ENCODE results near the gene PLEKHA5. TPM values are rescaled to one million over a fixed set of nuclear protein-coding genes. Genes with fewer than 3 reads are reported as not detected.

PLEKHA5 gene
- total RNA-seq, 2 donors from 2014 or later = 24.4 to 41.7 TPM

DNA sequence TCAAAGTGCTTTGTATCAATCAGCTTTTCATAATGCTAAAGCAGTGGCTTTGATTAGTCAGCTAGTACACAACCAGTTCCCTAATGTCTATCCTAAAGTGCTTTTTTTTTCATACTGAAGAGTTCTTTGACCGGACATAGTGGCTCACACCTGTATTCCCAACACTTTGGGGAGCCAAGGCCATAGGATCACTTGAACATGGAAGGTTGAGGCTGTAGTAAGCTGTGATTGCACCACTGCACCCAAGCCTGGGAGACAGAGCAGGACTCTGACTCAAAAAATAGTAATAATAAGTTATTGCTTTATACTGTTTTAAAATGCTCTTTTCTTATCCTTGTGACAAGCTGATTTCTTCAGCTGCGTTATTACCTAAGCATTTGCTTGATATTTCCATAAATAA lies 155.1 kb downstream of the PLEKHA5 start:
- H3K4me1 ChIP-seq (replicated peaks) = no peaks in the 10 kb centered on the region
- TF ChIP-seq, protein P1, sequence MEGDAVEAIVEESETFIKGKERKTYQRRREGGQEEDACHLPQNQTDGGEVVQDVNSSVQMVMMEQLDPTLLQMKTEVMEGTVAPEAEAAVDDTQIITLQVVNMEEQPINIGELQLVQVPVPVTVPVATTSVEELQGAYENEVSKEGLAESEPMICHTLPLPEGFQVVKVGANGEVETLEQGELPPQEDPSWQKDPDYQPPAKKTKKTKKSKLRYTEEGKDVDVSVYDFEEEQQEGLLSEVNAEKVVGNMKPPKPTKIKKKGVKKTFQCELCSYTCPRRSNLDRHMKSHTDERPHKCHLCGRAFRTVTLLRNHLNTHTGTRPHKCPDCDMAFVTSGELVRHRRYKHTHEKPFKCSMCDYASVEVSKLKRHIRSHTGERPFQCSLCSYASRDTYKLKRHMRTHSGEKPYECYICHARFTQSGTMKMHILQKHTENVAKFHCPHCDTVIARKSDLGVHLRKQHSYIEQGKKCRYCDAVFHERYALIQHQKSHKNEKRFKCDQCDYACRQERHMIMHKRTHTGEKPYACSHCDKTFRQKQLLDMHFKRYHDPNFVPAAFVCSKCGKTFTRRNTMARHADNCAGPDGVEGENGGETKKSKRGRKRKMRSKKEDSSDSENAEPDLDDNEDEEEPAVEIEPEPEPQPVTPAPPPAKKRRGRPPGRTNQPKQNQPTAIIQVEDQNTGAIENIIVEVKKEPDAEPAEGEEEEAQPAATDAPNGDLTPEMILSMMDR (IDR thresholded peaks at IDR 0.05) = no peak
- no peak for TF ChIP-seq POLR2AphosphoS5 (IDR thresholded peaks at IDR 0.05)
- no peak for TF ChIP-seq POLR2A (IDR thresholded peaks at IDR 0.05)
- no peaks in the 10 kb centered on the region for H3K9me3 ChIP-seq
- intact Hi-C loops (cut with DNase I) = no loop called here
- WGBS = 91% methylated on average over 2 of the region's 2 CpGs
- H3K4me3 ChIP-seq = no peak overlapping the region
- H3K27me3 ChIP-seq (replicated peaks; ENCODE audit: insufficient read depth) = no peaks in the 10 kb centered on the region
- no peak for DNase-seq (ENCODE audit: low spot score)
- H3K36me3 ChIP-seq = no peaks in the 10 kb centered on the region
- no peak overlapping the region for H3K27ac ChIP-seq

DNA sequence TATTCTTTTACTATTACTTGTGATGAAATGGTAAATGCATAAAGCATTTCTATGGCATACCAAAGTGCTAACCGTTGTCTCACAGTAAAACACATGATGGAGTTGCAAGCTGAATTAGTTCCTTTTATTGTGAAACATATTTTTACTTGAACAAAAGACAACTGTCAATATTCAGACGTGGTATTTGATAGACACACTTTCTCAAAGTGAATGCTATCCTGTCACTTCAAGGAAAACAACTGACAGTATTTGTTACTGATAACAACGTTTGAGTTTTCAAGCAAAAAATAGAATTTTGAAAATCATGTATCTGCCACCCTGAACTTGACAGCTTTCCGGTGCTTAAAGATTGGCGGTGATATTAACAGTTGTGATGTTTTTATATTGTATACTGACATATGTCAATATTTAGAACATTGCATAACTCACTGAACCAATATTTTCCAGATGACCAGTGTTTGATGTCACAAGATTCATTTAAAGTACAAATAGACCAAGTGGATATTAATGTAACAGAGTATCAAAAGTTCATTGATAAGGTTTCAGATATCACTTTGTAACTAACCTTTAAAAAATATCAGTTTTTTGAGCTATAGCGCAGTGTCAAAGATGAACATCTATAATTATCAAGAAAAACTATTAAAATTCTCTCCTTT lies 156.4 kb downstream of the PLEKHA5 start:
- no peak for DNase-seq (ENCODE audit: low spot score)
- 54% methylated on average over 6 of the region's 6 CpGs for WGBS
- intact Hi-C loops (cut with DNase I) = no loop called here
- Histone ChIP-seq H3K4me3 (no peak overlapping the region), H3K27ac (no peak overlapping the region), H3K27me3 (replicated peaks; ENCODE audit: insufficient read depth) (no peaks in the 10 kb centered on the region), H3K4me1 (replicated peaks) (no peaks in the 10 kb centered on the region), H3K9me3 (no peaks in the 10 kb centered on the region), H3K36me3 (no peaks in the 10 kb centered on the region)
- no peak for TF ChIP-seq POLR2AphosphoS5 (IDR thresholded peaks at IDR 0.05)
- TF ChIP-seq POLR2A (IDR thresholded peaks at IDR 0.05) = no peak
- TF ChIP-seq, protein P1 (IDR thresholded peaks at IDR 0.05) = no peak

DNA sequence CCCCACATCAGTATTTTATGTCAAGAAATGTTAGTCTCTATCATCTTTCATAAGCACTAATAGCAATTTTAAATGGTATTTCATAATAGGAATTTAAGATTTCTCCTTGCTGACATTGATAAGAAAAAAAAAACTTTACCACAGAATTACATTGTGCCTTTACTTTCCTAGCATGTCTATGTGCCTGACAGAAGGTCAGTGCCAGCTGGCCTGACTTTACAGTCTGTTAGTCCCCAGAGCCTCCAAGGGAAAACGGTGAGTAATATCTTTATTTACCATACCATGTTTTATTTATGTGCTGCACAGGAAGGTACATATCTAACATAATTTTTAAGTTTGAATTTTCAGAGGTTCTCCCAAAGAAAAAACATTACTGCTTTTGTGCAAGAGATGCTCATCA lies 157.8 kb downstream of the PLEKHA5 start:
- Histone ChIP-seq H3K4me1 (replicated peaks) (no peaks in the 10 kb centered on the region), H3K27me3 (replicated peaks; ENCODE audit: insufficient read depth) (no peaks in the 10 kb centered on the region), H3K9me3 (no peaks in the 10 kb centered on the region), H3K36me3 (no peaks in the 10 kb centered on the region), H3K4me3 (no peak overlapping the region), H3K27ac (no peak overlapping the region)
- intact Hi-C loops (cut with DNase I) = no loop called here
- WGBS = 35% methylated on average over 1 of the region's 1 CpG
- TF ChIP-seq POLR2A (IDR thresholded peaks at IDR 0.05) (no peak), POLR2AphosphoS5 (IDR thresholded peaks at IDR 0.05) (no peak)
- TF ChIP-seq, protein P1 (IDR thresholded peaks at IDR 0.05) = no peak
- DNase-seq (ENCODE audit: low spot score) = no peak

DNA sequence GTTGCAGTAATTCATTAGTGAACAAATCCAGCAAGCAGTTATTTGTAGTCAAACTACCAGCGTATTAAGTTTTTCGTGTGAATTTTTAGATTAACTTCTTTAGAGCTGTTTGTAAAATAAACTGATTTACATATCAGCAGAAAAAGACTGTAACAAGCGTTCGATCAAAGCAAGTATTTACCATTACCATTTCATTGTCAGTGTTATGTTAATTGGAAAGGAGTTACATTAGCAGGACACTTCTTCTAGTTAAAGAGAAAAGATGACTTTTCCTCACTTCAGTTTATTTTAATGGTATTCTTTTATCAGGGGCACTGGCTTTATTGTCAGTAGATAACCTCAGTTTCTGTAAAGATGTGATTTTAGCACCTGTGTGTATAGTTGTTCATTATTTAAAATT lies 158.6 kb downstream of the PLEKHA5 start:
- no peaks in the 10 kb centered on the region for H3K4me1 ChIP-seq (replicated peaks)
- no peaks in the 10 kb centered on the region for H3K9me3 ChIP-seq
- TF ChIP-seq POLR2AphosphoS5 (IDR thresholded peaks at IDR 0.05) (no peak), POLR2A (IDR thresholded peaks at IDR 0.05) (no peak)
- TF ChIP-seq, protein P1 (IDR thresholded peaks at IDR 0.05) = no peak
- H3K27ac ChIP-seq = no peak overlapping the region
- no peak for DNase-seq (ENCODE audit: low spot score)
- no peaks in the 10 kb centered on the region for H3K27me3 ChIP-seq (replicated peaks; ENCODE audit: insufficient read depth)
- H3K4me3 ChIP-seq = no peak overlapping the region
- no peaks in the 10 kb centered on the region for H3K36me3 ChIP-seq
- intact Hi-C loops (cut with DNase I) = no loop called here
- 83% methylated on average over 4 of the region's 4 CpGs for WGBS

DNA sequence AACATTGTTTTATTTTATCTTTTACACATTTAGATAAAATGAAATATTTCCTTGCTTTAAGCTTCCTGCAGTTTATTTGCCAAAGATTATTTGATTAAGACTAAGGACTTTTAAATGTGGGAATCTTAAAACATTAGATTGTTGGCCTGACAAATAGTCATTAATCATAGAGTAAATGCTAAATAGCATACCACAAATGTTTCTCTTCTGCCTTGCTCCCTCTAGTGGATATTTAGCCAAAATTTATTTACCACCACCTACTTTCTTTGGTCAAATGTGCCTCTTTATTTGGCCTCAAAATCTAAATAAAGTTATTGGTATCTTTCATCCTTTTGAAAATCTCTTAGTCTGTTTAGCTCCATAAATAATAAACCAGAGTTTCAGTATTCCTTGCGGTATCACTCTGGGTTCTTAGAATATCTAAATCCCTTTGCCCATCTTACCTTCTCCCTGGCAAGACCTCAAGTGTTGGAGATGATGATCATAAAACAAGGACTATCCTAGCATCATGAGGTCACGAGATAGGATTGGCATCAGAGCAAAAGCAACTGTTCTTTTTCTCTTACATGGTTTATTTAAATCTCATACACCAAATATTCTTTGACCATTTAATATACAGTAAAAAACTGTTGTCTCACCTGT lies 159.2 kb downstream of the PLEKHA5 start:
- TF ChIP-seq POLR2A (IDR thresholded peaks at IDR 0.05) (no peak), POLR2AphosphoS5 (IDR thresholded peaks at IDR 0.05) (no peak)
- TF ChIP-seq, protein P1 (IDR thresholded peaks at IDR 0.05) = peak; percentile 17 to 66 (median 61)
- no peak for DNase-seq (ENCODE audit: low spot score)
- intact Hi-C loops (cut with DNase I) = no loop called here
- Histone ChIP-seq H3K36me3 (no peaks in the 10 kb centered on the region), H3K9me3 (no peaks in the 10 kb centered on the region), H3K4me3 (no peak overlapping the region), H3K27ac (no peak overlapping the region), H3K4me1 (replicated peaks) (no peaks in the 10 kb centered on the region), H3K27me3 (replicated peaks; ENCODE audit: insufficient read depth) (no peaks in the 10 kb centered on the region)
- WGBS = 51% methylated on average over 2 of the region's 2 CpGs
